ENCODE results near the gene SDCBP2. TPM values are rescaled to one million over a fixed set of nuclear protein-coding genes. Genes with fewer than 3 reads are reported as not detected.

The SDCBP2 gene
- total and polyA plus RNA-seq, 10 of the 15 experiments (the other 5 are each of a cell fraction or from before 2014, with no cell fraction given) = 0.16 to 2.4 (median 1.1) TPM; not detected in 1

DNA sequence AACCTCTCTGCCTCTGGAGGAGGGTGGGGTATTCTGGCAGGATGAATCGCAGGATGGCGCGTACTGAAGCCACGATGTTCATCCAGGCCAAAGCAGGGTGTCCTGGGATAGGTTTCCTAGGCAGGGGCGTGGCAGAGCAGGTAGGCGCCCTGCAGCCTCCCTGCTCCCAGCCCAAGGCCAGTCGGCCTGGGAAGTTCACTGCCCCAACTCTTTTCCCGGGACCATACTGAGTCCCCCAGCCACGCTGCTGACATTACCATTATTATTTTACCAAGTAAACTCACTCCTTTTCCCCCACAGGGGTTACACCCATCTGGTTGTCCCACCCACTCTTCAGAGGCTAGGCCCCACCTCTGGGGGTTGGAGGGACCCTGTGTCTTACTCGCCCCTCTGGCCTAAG is 21.8 kb downstream of the SDCBP2 start (continued):
- TF ChIP-seq, protein P1, sequence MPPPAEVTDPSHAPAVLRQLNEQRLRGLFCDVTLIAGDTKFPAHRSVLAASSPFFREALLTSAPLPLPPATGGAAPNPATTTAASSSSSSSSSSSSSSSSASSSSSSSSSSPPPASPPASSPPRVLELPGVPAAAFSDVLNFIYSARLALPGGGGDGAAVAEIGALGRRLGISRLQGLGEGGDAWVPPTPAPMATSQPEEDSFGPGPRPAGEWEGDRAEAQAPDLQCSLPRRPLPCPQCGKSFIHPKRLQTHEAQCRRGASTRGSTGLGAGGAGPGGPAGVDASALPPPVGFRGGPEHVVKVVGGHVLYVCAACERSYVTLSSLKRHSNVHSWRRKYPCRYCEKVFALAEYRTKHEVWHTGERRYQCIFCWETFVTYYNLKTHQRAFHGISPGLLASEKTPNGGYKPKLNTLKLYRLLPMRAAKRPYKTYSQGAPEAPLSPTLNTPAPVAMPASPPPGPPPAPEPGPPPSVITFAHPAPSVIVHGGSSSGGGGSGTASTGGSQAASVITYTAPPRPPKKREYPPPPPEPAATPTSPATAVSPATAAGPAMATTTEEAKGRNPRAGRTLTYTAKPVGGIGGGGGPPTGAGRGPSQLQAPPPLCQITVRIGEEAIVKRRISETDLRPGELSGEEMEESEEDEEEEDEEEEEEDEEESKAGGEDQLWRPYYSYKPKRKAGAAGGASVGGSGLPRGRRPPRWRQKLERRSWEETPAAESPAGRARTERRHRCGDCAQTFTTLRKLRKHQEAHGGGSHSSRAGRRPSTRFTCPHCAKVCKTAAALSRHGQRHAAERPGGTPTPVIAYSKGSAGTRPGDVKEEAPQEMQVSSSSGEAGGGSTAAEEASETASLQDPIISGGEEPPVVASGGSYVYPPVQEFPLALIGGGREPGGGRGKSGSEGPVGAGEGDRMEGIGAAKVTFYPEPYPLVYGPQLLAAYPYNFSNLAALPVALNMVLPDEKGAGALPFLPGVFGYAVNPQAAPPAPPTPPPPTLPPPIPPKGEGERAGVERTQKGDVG (CRISPR knock-in tag; IDR thresholded peaks at IDR 0.05) = no peak
- no peak for TF ChIP-seq ZZZ3 (IDR thresholded peaks at IDR 0.05; ENCODE audit: control insufficient read depth, insufficient read length, low read depth)

DNA sequence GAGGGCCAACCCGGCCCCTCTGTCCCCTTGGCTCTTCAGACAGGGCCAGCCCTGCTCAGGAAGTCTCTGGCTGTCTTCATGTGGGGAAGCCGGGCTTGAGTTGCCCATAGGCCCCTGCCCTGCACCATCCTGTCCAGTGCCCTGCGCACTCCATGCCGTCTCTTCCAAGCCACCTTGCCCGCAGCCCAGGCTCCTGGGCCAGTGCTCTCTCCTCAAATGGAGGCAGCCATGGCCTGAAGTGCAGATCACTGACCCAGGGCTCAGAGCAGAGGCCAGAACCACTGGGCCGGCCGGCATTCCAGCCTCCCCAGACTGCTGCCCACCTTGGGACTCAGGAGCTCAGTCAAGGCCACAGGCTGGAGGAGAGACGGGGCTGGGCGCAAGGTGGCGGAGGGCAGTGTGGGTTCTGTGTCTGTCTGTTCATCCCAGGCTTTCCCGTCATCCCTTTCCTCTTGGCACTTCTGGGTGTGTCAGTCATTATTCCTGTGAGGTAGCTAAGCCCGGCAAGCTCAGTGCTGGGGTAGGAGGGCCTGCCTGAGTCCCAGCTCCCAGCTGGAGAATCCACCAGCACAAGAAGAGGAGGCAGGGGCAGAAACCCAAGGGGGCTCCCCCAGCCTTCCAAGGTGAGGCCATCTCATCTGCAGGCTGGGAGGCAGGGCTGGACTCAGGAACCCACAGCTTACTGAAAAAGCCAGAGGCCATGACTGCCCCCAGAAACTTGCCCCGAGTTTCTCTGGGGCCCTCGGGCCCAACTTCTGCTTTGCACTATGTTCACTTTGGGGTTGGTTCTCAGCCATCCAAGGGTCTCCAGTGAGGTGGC is 22.4 kb downstream of the SDCBP2 start:
- intact Hi-C loops (cut with micrococcal nuclease; ENCODE audit: unreplicated experiment) (no loop called here), in situ Hi-C loops (cut with MboI) (no loop called here)
- Histone ChIP-seq H3K4me2 (ENCODE audit: control insufficient read depth, insufficient read depth) (no peak overlapping the region), H3K27ac (ENCODE audit: control insufficient read depth, insufficient read depth) (no peak overlapping the region), H3K4me1 (ENCODE audit: control insufficient read depth, insufficient read depth, low read length) (no peaks in the 10 kb centered on the region), H4K20me1 (ENCODE audit: control insufficient read depth, insufficient read depth) (no peaks in the 10 kb centered on the region), H3K36me3 (ENCODE audit: control insufficient read depth in 2 of 2, insufficient read depth in 2 of 2, low read length in 1 of 2) (no peaks in the 10 kb centered on the region), H3K9me3 (replicated peaks; ENCODE audit: control insufficient read depth, insufficient read depth, low read length) (no peaks in the 10 kb centered on the region), H2AFZ (ENCODE audit: control insufficient read depth, low read depth, low read length) (no peak overlapping the region), H3K9ac (ENCODE audit: control insufficient read depth, insufficient read depth, low read length) (no peak overlapping the region), H3K4me3 (no peak overlapping the region), H3K27me3 (replicated peaks in 1 of 2; ENCODE audit: control insufficient read depth in 2 of 2, insufficient read depth in 2 of 2, low read length in 1 of 2) (no peaks in the 10 kb centered on the region), H3K79me2 (ENCODE audit: control insufficient read depth, insufficient read depth, low read length) (no peaks in the 10 kb centered on the region)
- no TSS peak for BruUV-seq (replicated peaks)
- FAIRE-seq (no peak), DNase-seq (ENCODE audit: low read depth, low spot score) (no peak), ATAC-seq (no peak)
- CTCF ChIA-PET = interaction anchor here (1.6 kb wide), 1 partner anchor 130 kb away, joined by 5 read pairs; no protein-coding TSS in a partner anchor
- 65% methylated on average over 14 of the region's 14 CpGs for WGBS (ENCODE audit: insufficient coverage, insufficient replicate concordance, low lambda C conversion rate, missing lambda C conversion rate)
- RAD21 ChIA-PET (ENCODE audit: unreplicated experiment) = interaction anchor here (1.6 kb wide), 1 partner anchor 130 kb away, joined by 3 read pairs; no protein-coding TSS in a partner anchor
- SMC1A ChIA-PET (ENCODE audit: uncharacterized antibody, unreplicated experiment) = no interaction called here
- POLR2A ChIA-PET = no interaction called here
- TF ChIP-seq, protein P2, sequence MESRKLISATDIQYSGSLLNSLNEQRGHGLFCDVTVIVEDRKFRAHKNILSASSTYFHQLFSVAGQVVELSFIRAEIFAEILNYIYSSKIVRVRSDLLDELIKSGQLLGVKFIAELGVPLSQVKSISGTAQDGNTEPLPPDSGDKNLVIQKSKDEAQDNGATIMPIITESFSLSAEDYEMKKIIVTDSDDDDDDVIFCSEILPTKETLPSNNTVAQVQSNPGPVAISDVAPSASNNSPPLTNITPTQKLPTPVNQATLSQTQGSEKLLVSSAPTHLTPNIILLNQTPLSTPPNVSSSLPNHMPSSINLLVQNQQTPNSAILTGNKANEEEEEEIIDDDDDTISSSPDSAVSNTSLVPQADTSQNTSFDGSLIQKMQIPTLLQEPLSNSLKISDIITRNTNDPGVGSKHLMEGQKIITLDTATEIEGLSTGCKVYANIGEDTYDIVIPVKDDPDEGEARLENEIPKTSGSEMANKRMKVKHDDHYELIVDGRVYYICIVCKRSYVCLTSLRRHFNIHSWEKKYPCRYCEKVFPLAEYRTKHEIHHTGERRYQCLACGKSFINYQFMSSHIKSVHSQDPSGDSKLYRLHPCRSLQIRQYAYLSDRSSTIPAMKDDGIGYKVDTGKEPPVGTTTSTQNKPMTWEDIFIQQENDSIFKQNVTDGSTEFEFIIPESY (IDR thresholded peaks at IDR 0.05) = no peak
- TF ChIP-seq, protein P3, sequence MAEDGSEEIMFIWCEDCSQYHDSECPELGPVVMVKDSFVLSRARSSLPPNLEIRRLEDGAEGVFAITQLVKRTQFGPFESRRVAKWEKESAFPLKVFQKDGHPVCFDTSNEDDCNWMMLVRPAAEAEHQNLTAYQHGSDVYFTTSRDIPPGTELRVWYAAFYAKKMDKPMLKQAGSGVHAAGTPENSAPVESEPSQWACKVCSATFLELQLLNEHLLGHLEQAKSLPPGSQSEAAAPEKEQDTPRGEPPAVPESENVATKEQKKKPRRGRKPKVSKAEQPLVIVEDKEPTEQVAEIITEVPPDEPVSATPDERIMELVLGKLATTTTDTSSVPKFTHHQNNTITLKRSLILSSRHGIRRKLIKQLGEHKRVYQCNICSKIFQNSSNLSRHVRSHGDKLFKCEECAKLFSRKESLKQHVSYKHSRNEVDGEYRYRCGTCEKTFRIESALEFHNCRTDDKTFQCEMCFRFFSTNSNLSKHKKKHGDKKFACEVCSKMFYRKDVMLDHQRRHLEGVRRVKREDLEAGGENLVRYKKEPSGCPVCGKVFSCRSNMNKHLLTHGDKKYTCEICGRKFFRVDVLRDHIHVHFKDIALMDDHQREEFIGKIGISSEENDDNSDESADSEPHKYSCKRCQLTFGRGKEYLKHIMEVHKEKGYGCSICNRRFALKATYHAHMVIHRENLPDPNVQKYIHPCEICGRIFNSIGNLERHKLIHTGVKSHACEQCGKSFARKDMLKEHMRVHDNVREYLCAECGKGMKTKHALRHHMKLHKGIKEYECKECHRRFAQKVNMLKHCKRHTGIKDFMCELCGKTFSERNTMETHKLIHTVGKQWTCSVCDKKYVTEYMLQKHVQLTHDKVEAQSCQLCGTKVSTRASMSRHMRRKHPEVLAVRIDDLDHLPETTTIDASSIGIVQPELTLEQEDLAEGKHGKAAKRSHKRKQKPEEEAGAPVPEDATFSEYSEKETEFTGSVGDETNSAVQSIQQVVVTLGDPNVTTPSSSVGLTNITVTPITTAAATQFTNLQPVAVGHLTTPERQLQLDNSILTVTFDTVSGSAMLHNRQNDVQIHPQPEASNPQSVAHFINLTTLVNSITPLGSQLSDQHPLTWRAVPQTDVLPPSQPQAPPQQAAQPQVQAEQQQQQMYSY (CRISPR knock-in tag; IDR thresholded peaks at IDR 0.05) = no peak
- TF ChIP-seq HCFC1 (IDR thresholded peaks at IDR 0.05; ENCODE audit: low read length) (no peak), EP300 (IDR thresholded peaks at IDR 0.05; ENCODE audit: borderline replicate concordance in 1 of 2, control insufficient read depth in 1 of 2, low read depth in 2 of 2, low read length in 2 of 2) (no peak), BMI1 (IDR thresholded peaks at IDR 0.05; ENCODE audit: borderline replicate concordance) (no peak), ZBED1 (IDR thresholded peaks at IDR 0.05; ENCODE audit: borderline replicate concordance) (no peak)
- TF ChIP-seq, protein P4, sequence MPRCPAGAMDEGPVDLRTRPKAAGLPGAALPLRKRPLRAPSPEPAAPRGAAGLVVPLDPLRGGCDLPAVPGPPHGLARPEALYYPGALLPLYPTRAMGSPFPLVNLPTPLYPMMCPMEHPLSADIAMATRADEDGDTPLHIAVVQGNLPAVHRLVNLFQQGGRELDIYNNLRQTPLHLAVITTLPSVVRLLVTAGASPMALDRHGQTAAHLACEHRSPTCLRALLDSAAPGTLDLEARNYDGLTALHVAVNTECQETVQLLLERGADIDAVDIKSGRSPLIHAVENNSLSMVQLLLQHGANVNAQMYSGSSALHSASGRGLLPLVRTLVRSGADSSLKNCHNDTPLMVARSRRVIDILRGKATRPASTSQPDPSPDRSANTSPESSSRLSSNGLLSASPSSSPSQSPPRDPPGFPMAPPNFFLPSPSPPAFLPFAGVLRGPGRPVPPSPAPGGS (IDR thresholded peaks at IDR 0.05; ENCODE audit: borderline replicate concordance, insufficient read depth, low read depth, low read length, poor library complexity, severe bottlenecking) = no peak

Data from GM12878 (cell line).